Endothelial cell (in vitro differentiated cells): ENCODE measurements around the gene ZDHHC17. TPM values are rescaled to one million over a fixed set of nuclear protein-coding genes. Genes with fewer than 3 reads are reported as not detected.

ENCODE experiments used
- DNase-seq: peaks from one replicate; pipeline ENCODE4 v3.0.0; 2021; ENCODE audit warnings: low spot score
- H3K27ac Mint-ChIP-seq: one replicate; pipeline ENCODE4 v1.8.0; 2021; ENCODE audit warnings: mixed read lengths, inconsistent platforms; ENCODE audit not compliant: unreplicated experiment
- H3K27me3 Mint-ChIP-seq: one replicate; pipeline ENCODE4 v1.8.0; 2021; ENCODE audit warnings: mild to moderate bottlenecking, moderate library complexity, mixed read lengths, inconsistent platforms; ENCODE audit not compliant: unreplicated experiment
- H3K36me3 Mint-ChIP-seq: one replicate; pipeline ENCODE4 v1.8.0; 2021; ENCODE audit warnings: mild to moderate bottlenecking, low read depth, mixed read lengths, inconsistent platforms; ENCODE audit not compliant: unreplicated experiment
- H3K4me1 Mint-ChIP-seq: one replicate; pipeline ENCODE4 v1.8.0; 2021; ENCODE audit warnings: mild to moderate bottlenecking, mixed read lengths, inconsistent platforms; ENCODE audit not compliant: unreplicated experiment
- H3K4me3 Mint-ChIP-seq: one replicate; pipeline ENCODE4 v1.8.0; 2021; ENCODE audit warnings: mild to moderate bottlenecking, mixed read lengths, inconsistent platforms; ENCODE audit not compliant: unreplicated experiment
- H3K9me3 Mint-ChIP-seq: one replicate; pipeline ENCODE4 v1.8.0; 2021; ENCODE audit warnings: mixed read lengths, inconsistent platforms; ENCODE audit not compliant: unreplicated experiment
- CTCF ChIP-seq: fragments of 200-600 bp; sonication (generic); IDR thresholded peaks from one replicate; pipeline ENCODE4 v1.5.0; 2021; ENCODE audit warnings: antibody characterized with exemption; ENCODE audit not compliant: unreplicated experiment
- total RNA-seq: library from RNA; stranded (reverse); fragmentation: NEBNext Ultra II Directional; extraction: Animal tissue kit (Norgen Biotek cat#: 25700); gene quantifications from one replicate; pipeline ENCODE4 v1.2.1, GENCODE V29; 2021; ENCODE audit not compliant: unreplicated experiment

ZDHHC17 gene
- total RNA-seq, 1 donor from 2014 or later = 52.0 TPM

- H3K36me3 Mint-ChIP-seq = peaks cover 40% of the 10 kb centered on the region
- no peak overlapping the region for H3K27ac Mint-ChIP-seq
Observed at GRCh38 chr12:76855271-76855670, 91.4 kb downstream of the ZDHHC17 start.

GRCh38 chr12:76856018-76856644, 92.2 kb downstream of the ZDHHC17 start:
- Mint-ChIP-seq H3K27ac (no peak overlapping the region), H3K9me3 (no peaks in the 10 kb centered on the region), H3K27me3 (peaks cover 4% of the 10 kb centered on the region), H3K4me1 (no peaks in the 10 kb centered on the region), H3K4me3 (no peak overlapping the region), H3K36me3 (peaks cover 40% of the 10 kb centered on the region)
- DNase-seq = no peak
- no peak for TF ChIP-seq CTCF

More at GRCh38 chr12:76855271-76855670, 91.4 kb downstream of the ZDHHC17 start:
- Mint-ChIP-seq H3K4me1 (no peaks in the 10 kb centered on the region), H3K9me3 (no peaks in the 10 kb centered on the region), H3K4me3 (no peak overlapping the region), H3K27me3 (peaks cover 4% of the 10 kb centered on the region)
- DNase-seq = no peak
- no peak for TF ChIP-seq CTCF

GRCh38 chr12:76859611-76860010, 95.7 kb downstream of the ZDHHC17 start:
- Mint-ChIP-seq H3K9me3 (no peaks in the 10 kb centered on the region), H3K36me3 (peaks cover 49% of the 10 kb centered on the region), H3K27me3 (peaks cover 6% of the 10 kb centered on the region), H3K4me1 (no peaks in the 10 kb centered on the region), H3K4me3 (no peak overlapping the region), H3K27ac (no peak overlapping the region)
- DNase-seq = no peak
- TF ChIP-seq CTCF = no peak

GRCh38 chr12:76860256-76860655, 96.3 kb downstream of the ZDHHC17 start:
- H3K9me3 Mint-ChIP-seq = no peaks in the 10 kb centered on the region
- peaks cover 45% of the 10 kb centered on the region for H3K36me3 Mint-ChIP-seq
- H3K4me3 Mint-ChIP-seq = no peak overlapping the region
- no peak for TF ChIP-seq CTCF
- H3K4me1 Mint-ChIP-seq = no peaks in the 10 kb centered on the region
- H3K27ac Mint-ChIP-seq = peak overlapping the region; percentile 61
- no peak for DNase-seq
- peaks cover 6% of the 10 kb centered on the region for H3K27me3 Mint-ChIP-seq

- peaks cover 34% of the 10 kb centered on the region for H3K36me3 Mint-ChIP-seq
- H3K4me3 Mint-ChIP-seq = no peak overlapping the region
- no peak overlapping the region for H3K27ac Mint-ChIP-seq
- no peak for DNase-seq
- H3K27me3 Mint-ChIP-seq = peaks cover 6% of the 10 kb centered on the region
- no peaks in the 10 kb centered on the region for H3K9me3 Mint-ChIP-seq
- peaks cover 6% of the 10 kb centered on the region for H3K4me1 Mint-ChIP-seq
- no peak for TF ChIP-seq CTCF
Observed at GRCh38 chr12:76863005-76863670, 99.2 kb downstream of the ZDHHC17 start.
